H9 (cell line): Measurements from ENCODE around the gene ST8SIA2. TPM values are rescaled to one million over a fixed set of nuclear protein-coding genes. Genes with fewer than 3 reads are reported as not detected.

ENCODE experiments used
- DNase-seq: peaks from one replicate; pipeline ENCODE4 v3.0.0-alpha.2; 2017
- H2AFZ ChIP-seq: one replicate; pipeline ENCODE4 v1.6.1; 2013; ENCODE audit warnings: mild to moderate bottlenecking, low read length, control low read depth, moderate library complexity
- H2AK5ac ChIP-seq: 2 replicates; pipeline ENCODE4 v1.6.1; 2013; ENCODE audit warnings: low read length, control low read depth, mixed read lengths; ENCODE audit not compliant: insufficient read length
- H2BK120ac ChIP-seq: one replicate; pipeline ENCODE4 v1.6.1; 2013; ENCODE audit warnings: low read depth, mild to moderate bottlenecking, low read length, control low read depth, inconsistent platforms; ENCODE audit not compliant: poor library complexity, severe bottlenecking
- H2BK12ac ChIP-seq: 2 replicates; pipeline ENCODE4 v1.6.1; 2013; ENCODE audit warnings: low read length, control low read depth, mixed read lengths, low read depth; ENCODE audit not compliant: insufficient read length
- H2BK15ac ChIP-seq: 2 replicates; pipeline ENCODE4 v1.6.1; 2013; ENCODE audit warnings: low read depth, low read length, control low read depth
- H2BK20ac ChIP-seq: one replicate; pipeline ENCODE4 v1.6.1; 2013; ENCODE audit warnings: low read depth, mild to moderate bottlenecking, low read length, control low read depth, inconsistent platforms; ENCODE audit not compliant: poor library complexity, severe bottlenecking
- H2BK5ac ChIP-seq: 2 replicates; pipeline ENCODE4 v1.6.1; 2013; ENCODE audit warnings: low read length, control low read depth, mixed read lengths; ENCODE audit not compliant: insufficient read length
- H3K14ac ChIP-seq: 2 replicates; pipeline ENCODE4 v1.6.1; 2013; ENCODE audit warnings: low read length, control low read depth; ENCODE audit not compliant: insufficient read depth
- H3K18ac ChIP-seq: 2 replicates; pipeline ENCODE4 v1.6.1; 2013; ENCODE audit warnings: low read depth, mild to moderate bottlenecking, mixed read lengths, low read length, control low read depth; ENCODE audit not compliant: insufficient read length
- H3K23ac ChIP-seq: 2 replicates; pipeline ENCODE4 v1.6.1; 2013; ENCODE audit warnings: low read length, control low read depth, mixed read lengths, low read depth; ENCODE audit not compliant: insufficient read length
- H3K23me2 ChIP-seq: 2 replicates; pipeline ENCODE4 v1.6.1; 2013; ENCODE audit warnings: low read depth, mild to moderate bottlenecking, mixed read lengths, low read length, control low read depth; ENCODE audit not compliant: insufficient read length, poor library complexity, severe bottlenecking
- H3K27ac ChIP-seq: 2 replicates; pipeline ENCODE4 v1.5.1; 2013; ENCODE audit warnings: low read length, control low read depth, mixed read lengths, low read depth; ENCODE audit not compliant: insufficient read length
- H3K27me3 ChIP-seq: 2 replicates; pipeline ENCODE4 v1.6.1; 2013; ENCODE audit warnings: low read length, control low read depth, inconsistent platforms; ENCODE audit not compliant: insufficient read depth
- H3K4ac ChIP-seq: 2 replicates; pipeline ENCODE4 v1.6.1; 2013; ENCODE audit warnings: low read depth, mild to moderate bottlenecking, control low read depth, inconsistent platforms, low read length, moderate library complexity
- H3K4me1 ChIP-seq: 2 replicates; pipeline ENCODE4 v1.6.1; 2013; ENCODE audit warnings: low read length, control low read depth, inconsistent platforms; ENCODE audit not compliant: insufficient read depth
- H3K4me2 ChIP-seq: 2 replicates; pipeline ENCODE4 v1.6.1; 2013; ENCODE audit warnings: low read length, control low read depth, mixed read lengths; ENCODE audit not compliant: insufficient read length, insufficient read depth
- H3K56ac ChIP-seq: 2 replicates; pipeline ENCODE4 v1.6.1; 2013; ENCODE audit warnings: low read depth, mild to moderate bottlenecking, mixed read lengths, low read length, control low read depth; ENCODE audit not compliant: insufficient read length
- H3K79me1 ChIP-seq: 2 replicates; pipeline ENCODE4 v1.6.1; 2013; ENCODE audit warnings: low read depth, mild to moderate bottlenecking, moderate library complexity, low read length, control low read depth, inconsistent platforms; ENCODE audit not compliant: insufficient read depth, poor library complexity, severe bottlenecking
- H3K79me2 ChIP-seq: 2 replicates; pipeline ENCODE4 v1.6.1; 2013; ENCODE audit warnings: low read length, control low read depth, inconsistent platforms; ENCODE audit not compliant: insufficient read depth
- H3K9ac ChIP-seq: 2 replicates; pipeline ENCODE4 v1.6.1; 2013; ENCODE audit warnings: low read length, control low read depth, mixed read lengths; ENCODE audit not compliant: insufficient read length; ENCODE audit errors: extremely low read depth
- H3K9me3 ChIP-seq: one replicate; pipeline ENCODE4 v1.6.1; 2013; ENCODE audit warnings: low read depth, low read length, inconsistent platforms; ENCODE audit not compliant: control insufficient read depth
- H3T11ph ChIP-seq: one replicate; pipeline ENCODE4 v1.6.1; 2013; ENCODE audit warnings: mild to moderate bottlenecking, low read length, control low read depth, inconsistent platforms
- H4K20me1 ChIP-seq: one replicate; pipeline ENCODE4 v1.6.1; 2013; ENCODE audit not compliant: control insufficient read depth, insufficient read length, insufficient read depth
- H4K5ac ChIP-seq: 2 replicates; pipeline ENCODE4 v1.6.1; 2013; ENCODE audit warnings: low read depth, mild to moderate bottlenecking, mixed read lengths, low read length, control low read depth; ENCODE audit not compliant: insufficient read length
- H4K8ac ChIP-seq: replicated peaks from 2 replicates; pipeline ENCODE4 v1.6.1; 2013; ENCODE audit warnings: low read length, control low read depth, mixed read lengths, low read depth; ENCODE audit not compliant: insufficient read length
- H4K91ac ChIP-seq: 2 replicates; pipeline ENCODE4 v1.6.1; 2013; ENCODE audit warnings: low read depth, mild to moderate bottlenecking, moderate library complexity, mixed read lengths, low read length, control low read depth; ENCODE audit not compliant: insufficient read length
- H3K27ac Mint-ChIP-seq, 3 experiments: 2 replicates in 2 of 3; 3 replicates in 1 of 3; pipeline ENCODE4 v1.8.0; 2020 to 2021; ENCODE audit warnings: mixed read lengths in 3 of 3, mild to moderate bottlenecking in 1 of 3, moderate library complexity in 1 of 3
- H3K27me3 Mint-ChIP-seq: 2 replicates; pipeline ENCODE4 v1.8.0; 2021; ENCODE audit warnings: low read depth, mild to moderate bottlenecking, moderate library complexity, mixed read lengths
- H3K36me3 Mint-ChIP-seq, 3 experiments: 2 replicates in 2 of 3; 3 replicates in 1 of 3; pipeline ENCODE4 v1.8.0; 2020 to 2021; ENCODE audit warnings: low read depth in 3 of 3, mixed read lengths in 3 of 3; ENCODE audit not compliant: insufficient read depth in 1 of 3
- H3K4me1 Mint-ChIP-seq, 2 experiments: 2 replicates each; pipeline ENCODE4 v1.8.0; 2020; ENCODE audit warnings: mixed read lengths in 2 of 2
- H3K4me3 Mint-ChIP-seq, 2 experiments: 2 replicates in 1 of 2; 3 replicates in 1 of 2; pipeline ENCODE4 v1.8.0; 2020 to 2021; ENCODE audit warnings: mild to moderate bottlenecking in 2 of 2, mixed read lengths in 2 of 2, moderate library complexity in 1 of 2
- H3K9me3 Mint-ChIP-seq, 2 experiments: 2 replicates in 1 of 2; 3 replicates in 1 of 2; pipeline ENCODE4 v1.8.0; 2020; ENCODE audit warnings: mild to moderate bottlenecking in 2 of 2, mixed read lengths in 2 of 2, moderate library complexity in 1 of 2
- WGBS: extraction: QIAGEN DNeasy Blood & Tissue Kit; methylation state at CpG from one replicate; pipeline ENCODE4 v1.1.7; 2013; ENCODE audit warnings: missing lambda C conversion rate, low lambda C conversion rate, mixed read lengths; ENCODE audit not compliant: insufficient read length; ENCODE audit errors: extremely low coverage; 5-methylcytosine and 5-hydroxymethylcytosine counted together
- total RNA-seq: library from RNA; stranded (reverse); gene quantifications from 2 replicates; pipeline ENCODE4 v1.2.1, GENCODE V29; 2021
- TF ChIP-seq, protein P1 (sequence below): fragments of 200-600 bp; sonication (generic); conservative IDR thresholded peaks from 3 replicates; pipeline ENCODE4 v1.8.0; 2021; ENCODE audit warnings: antibody characterized with exemption, mild to moderate bottlenecking

ST8SIA2 gene
- total RNA-seq, 1 experiment from 2014 or later: 1.8 TPM

DNA sequence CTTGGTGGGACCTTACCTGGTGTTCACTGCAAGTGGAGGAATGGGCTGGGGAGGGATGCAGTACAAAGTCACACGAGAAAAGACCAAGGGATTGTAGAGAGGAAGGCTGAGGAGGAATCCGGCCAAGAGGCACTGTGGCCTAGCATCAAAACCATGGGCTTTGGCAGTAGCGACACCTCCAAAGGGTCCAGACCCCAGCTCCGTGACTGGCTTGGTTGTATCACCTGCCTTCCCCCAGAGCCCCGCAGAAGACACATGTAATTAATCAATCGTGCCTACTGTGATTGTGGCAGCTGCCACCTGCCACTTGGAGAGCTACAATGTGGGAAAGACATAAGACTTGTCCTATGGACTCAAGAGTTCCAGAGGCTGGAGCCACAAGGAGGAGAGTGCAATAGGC is 54.7 kb downstream of the ST8SIA2 start:
- Histone ChIP-seq H4K91ac (no peak overlapping the region), H3K14ac (no peak overlapping the region), H3K4me2 (no peak overlapping the region), H3K27me3 (no peaks in the 10 kb centered on the region), H4K8ac (no peak overlapping the region), H2BK15ac (no peak overlapping the region), H3K18ac (no peak overlapping the region), H2AK5ac (no peak overlapping the region), H3K23me2 (no peaks in the 10 kb centered on the region), H2BK12ac (no peak overlapping the region), H3K79me2 (no peaks in the 10 kb centered on the region), H2BK120ac (no peak overlapping the region), H3T11ph (no peak overlapping the region), H3K9ac (no peak overlapping the region), H3K4ac (no peak overlapping the region), H3K4me1 (no peaks in the 10 kb centered on the region), H2BK5ac (no peak overlapping the region), H3K27ac (no peak overlapping the region), H2BK20ac (no peak overlapping the region), H3K23ac (no peak overlapping the region), H3K79me1 (no peaks in the 10 kb centered on the region), H3K56ac (no peak overlapping the region), H4K20me1 (no peaks in the 10 kb centered on the region), H3K9me3 (no peaks in the 10 kb centered on the region), H2AFZ (no peak overlapping the region), H4K5ac (no peak overlapping the region)
- H3K27ac Mint-ChIP-seq: no peak overlapping the region; a peak in 1 of 7 replicates
- WGBS: no CpG with 5 or more reads among the region's 6 CpGs
- DNase-seq: no peak
- H3K4me3 Mint-ChIP-seq: no peak overlapping the region
- no peaks in the 10 kb centered on the region for H3K4me1 Mint-ChIP-seq
- TF ChIP-seq, protein P1, sequence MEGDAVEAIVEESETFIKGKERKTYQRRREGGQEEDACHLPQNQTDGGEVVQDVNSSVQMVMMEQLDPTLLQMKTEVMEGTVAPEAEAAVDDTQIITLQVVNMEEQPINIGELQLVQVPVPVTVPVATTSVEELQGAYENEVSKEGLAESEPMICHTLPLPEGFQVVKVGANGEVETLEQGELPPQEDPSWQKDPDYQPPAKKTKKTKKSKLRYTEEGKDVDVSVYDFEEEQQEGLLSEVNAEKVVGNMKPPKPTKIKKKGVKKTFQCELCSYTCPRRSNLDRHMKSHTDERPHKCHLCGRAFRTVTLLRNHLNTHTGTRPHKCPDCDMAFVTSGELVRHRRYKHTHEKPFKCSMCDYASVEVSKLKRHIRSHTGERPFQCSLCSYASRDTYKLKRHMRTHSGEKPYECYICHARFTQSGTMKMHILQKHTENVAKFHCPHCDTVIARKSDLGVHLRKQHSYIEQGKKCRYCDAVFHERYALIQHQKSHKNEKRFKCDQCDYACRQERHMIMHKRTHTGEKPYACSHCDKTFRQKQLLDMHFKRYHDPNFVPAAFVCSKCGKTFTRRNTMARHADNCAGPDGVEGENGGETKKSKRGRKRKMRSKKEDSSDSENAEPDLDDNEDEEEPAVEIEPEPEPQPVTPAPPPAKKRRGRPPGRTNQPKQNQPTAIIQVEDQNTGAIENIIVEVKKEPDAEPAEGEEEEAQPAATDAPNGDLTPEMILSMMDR: no peak
- H3K27me3 Mint-ChIP-seq: no peaks in the 10 kb centered on the region
- no peaks in the 10 kb centered on the region; a peak in 1 of 7 replicates for H3K36me3 Mint-ChIP-seq
- H3K9me3 Mint-ChIP-seq: no peaks in the 10 kb centered on the region
